ENCODE results near the gene RTN4RL2. TPM values are rescaled to one million over a fixed set of nuclear protein-coding genes. Genes with fewer than 3 reads are reported as not detected.
A peak's percentile ranks its signal among the peaks of the same experiment; 100 is the strongest.
"Not testable (repeated sequence)": the region's sequence is repeated elsewhere in the genome, so short reads cannot be mapped to it uniquely, and the experiment has no call there.

The RTN4RL2 gene
- total RNA-seq, 1 experiment from 2014 or later, result 15.5 TPM

- no peaks in the 10 kb centered on the region for H3K27me3 Mint-ChIP-seq (ENCODE audit: low read depth)
- no peaks in the 10 kb centered on the region for H3K9me3 Mint-ChIP-seq
- CTCF ChIA-PET, result interaction anchor here (1.1 to 5.0 kb wide), 2 partner anchors 17 to 127 kb away, joined by 4 to 36 read pairs; partner anchors contain the start of gene UBE2L6
- DNase-seq (ENCODE audit: low spot score), result no peak
- POLR2A ChIA-PET, result no interaction called here
- no peak for TF ChIP-seq TEAD1 (CRISPR knock-in tag; IDR thresholded peaks at IDR 0.05)
- TF ChIP-seq GABPB1 (CRISPR knock-in tag; IDR thresholded peaks at IDR 0.05), result peak; percentile 43; the same call in 1 of the 2 replicates
- no peak overlapping the region for H3K27ac Mint-ChIP-seq
- ATAC-seq, result no peak
- no peaks in the 10 kb centered on the region for H3K4me1 Mint-ChIP-seq
- no peaks in the 10 kb centered on the region for H3K36me3 Mint-ChIP-seq
- no peak overlapping the region for H3K4me3 Mint-ChIP-seq
These were observed 19.4 kb upstream of the RTN4RL2 start for GRCh38 chr11:57440744-57441414.

GRCh38 chr11:57444362-57445121, 15.8 kb upstream of the RTN4RL2 start:
- DNase-seq (ENCODE audit: low spot score) (no peak), ATAC-seq (no peak)
- Mint-ChIP-seq H3K27ac (no peak overlapping the region), H3K4me1 (no peaks in the 10 kb centered on the region), H3K9me3 (0 out of 2 replicates have a peak, but pooled peaks cover 3% of the 10 kb centered on the region), H3K27me3 (ENCODE audit: low read depth) (peaks cover 11% of the 10 kb centered on the region), H3K36me3 (no peaks in the 10 kb centered on the region), H3K4me3 (no peak overlapping the region)
- ChIA-PET CTCF (interaction anchor here (5.0 kb wide), 1 partner anchor 13 kb away, joined by 36 read pairs; no protein-coding TSS in a partner anchor), POLR2A (no interaction called here)
- TF ChIP-seq NR2C2 (CRISPR knock-in tag; IDR thresholded peaks at IDR 0.05) (no peak), ZNF512 (CRISPR knock-in tag; IDR thresholded peaks at IDR 0.05; ENCODE audit: borderline replicate concordance) (no peak), SMAD4 (CRISPR knock-in tag; IDR thresholded peaks at IDR 0.05) (no peak), ZNF317 (CRISPR knock-in tag; IDR thresholded peaks at IDR 0.05; ENCODE audit: borderline replicate concordance, low read depth) (no peak)

- H3K4me3 Mint-ChIP-seq; H3K4me1 Mint-ChIP-seq; H3K36me3 Mint-ChIP-seq; H3K27ac Mint-ChIP-seq; ATAC-seq; H3K9me3 Mint-ChIP-seq; POLR2A ChIA-PET; DNase-seq (ENCODE audit: low spot score): not testable (repeated sequence)
- peaks cover 11% of the 10 kb centered on the region for H3K27me3 Mint-ChIP-seq (ENCODE audit: low read depth)
- CTCF ChIA-PET, result interaction anchor here (5.0 kb wide), 1 partner anchor 13 kb away, joined by 36 read pairs; no protein-coding TSS in a partner anchor
These were observed 15.3 kb upstream of the RTN4RL2 start for GRCh38 chr11:57445122-57445394.

- Mint-ChIP-seq H3K36me3 (no peaks in the 10 kb centered on the region), H3K4me1 (no peaks in the 10 kb centered on the region), H3K4me3 (no peak overlapping the region), H3K27me3 (ENCODE audit: low read depth) (peaks cover 17% of the 10 kb centered on the region), H3K27ac (no peak overlapping the region), H3K9me3 (0 out of 2 replicates have a peak, but pooled peaks cover 3% of the 10 kb centered on the region)
- ChIA-PET POLR2A (interaction anchor here (0.5 kb wide), 1 partner anchor 137 kb away, joined by 3 read pairs; no protein-coding TSS in a partner anchor), CTCF (no interaction called here)
- no peak for DNase-seq (ENCODE audit: low spot score)
- ATAC-seq, result no peak
- TF ChIP-seq ATF3 (CRISPR knock-in tag; conservative IDR thresholded peaks at IDR 0.05) (no peak), FOXJ3 (CRISPR knock-in tag; IDR thresholded peaks at IDR 0.05; ENCODE audit: borderline replicate concordance) (no peak), ATF1 (CRISPR knock-in tag; IDR thresholded peaks at IDR 0.05) (no peak), ATF2 (CRISPR knock-in tag; IDR thresholded peaks at IDR 0.05; ENCODE audit: borderline replicate concordance, low read depth) (no peak), PRRX2 (CRISPR knock-in tag; IDR thresholded peaks at IDR 0.05) (no peak), ZNF423 (CRISPR knock-in tag; IDR thresholded peaks at IDR 0.05) (no peak), ZNF532 (CRISPR knock-in tag; IDR thresholded peaks at IDR 0.05; ENCODE audit: borderline replicate concordance) (no peak), GRHL2 (CRISPR knock-in tag; IDR thresholded peaks at IDR 0.05; ENCODE audit: insufficient replicate concordance, severe bottlenecking) (no peak), ESRRA (CRISPR knock-in tag; IDR thresholded peaks at IDR 0.05; ENCODE audit: borderline replicate concordance) (no peak), ETV6 (CRISPR knock-in tag; IDR thresholded peaks at IDR 0.05) (no peak), JAZF1 (CRISPR knock-in tag; IDR thresholded peaks at IDR 0.05) (no peak), TP53 (CRISPR knock-in tag; IDR thresholded peaks at IDR 0.05) (no peak)
These were observed 14.3 kb upstream of the RTN4RL2 start for GRCh38 chr11:57446055-57446454.

Data from WTC11 (cell line).